Stimulated activated CD4-positive, alpha-beta T cell treated with anti-CD3 and anti-CD28 coated beads, Interleukin-4, amount 100 ng/mL, for 4 hours (primary cell): ENCODE measurements around the gene ANTXR2.
"Not testable (repeated sequence)": the region's sequence is repeated elsewhere in the genome, so short reads cannot be mapped to it uniquely, and the experiment has no call there.

Source experiments
- DNase-seq, 2 experiments: peaks; one replicate each; pipeline ENCODE4 v3.0.0-alpha.2; 2020

ANTXR2 gene

DNA sequence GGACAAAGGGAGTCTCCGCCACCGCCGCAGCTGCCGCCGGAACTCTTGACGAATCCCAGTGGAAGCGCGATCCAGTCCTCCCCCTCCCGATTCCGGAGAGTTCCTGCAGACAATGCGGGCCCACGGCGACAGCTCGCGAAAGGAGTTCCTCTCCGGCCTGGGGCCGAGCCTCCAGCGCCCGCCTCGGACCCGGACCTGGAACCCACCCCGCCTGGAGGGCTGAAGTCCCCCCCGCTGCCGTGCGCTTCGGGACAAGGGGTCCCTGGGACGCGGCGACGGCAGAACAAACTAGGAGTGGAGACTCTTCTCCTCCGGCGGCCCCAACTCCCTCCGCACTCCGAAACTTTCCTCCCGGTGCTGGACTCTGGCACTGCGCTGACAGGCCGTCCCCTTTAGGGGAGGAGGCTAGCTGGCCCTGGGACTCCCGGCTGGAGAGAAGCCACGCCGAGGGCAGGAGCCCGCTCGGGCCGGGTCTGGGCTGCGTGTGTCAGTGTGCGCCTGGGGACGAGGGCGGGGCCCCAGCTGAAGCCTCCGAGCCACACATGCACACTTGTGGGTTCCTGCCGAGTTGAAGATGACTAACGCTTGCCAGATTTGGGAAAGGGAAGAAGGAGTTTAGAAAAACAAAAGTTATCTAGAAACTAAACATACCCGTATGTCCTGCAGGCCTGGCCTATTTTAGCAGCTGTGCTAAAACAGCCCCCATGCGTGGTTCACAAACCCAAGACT lies at the start of gene ANTXR2:
Gene ANTXR2, minus strand, starts transcription at position 486 of the 729 bp plus-strand sequence. CDS start 669 bp downstream, outside the sequence.
- DNase-seq, result peak; percentile 58 to 72

DNA sequence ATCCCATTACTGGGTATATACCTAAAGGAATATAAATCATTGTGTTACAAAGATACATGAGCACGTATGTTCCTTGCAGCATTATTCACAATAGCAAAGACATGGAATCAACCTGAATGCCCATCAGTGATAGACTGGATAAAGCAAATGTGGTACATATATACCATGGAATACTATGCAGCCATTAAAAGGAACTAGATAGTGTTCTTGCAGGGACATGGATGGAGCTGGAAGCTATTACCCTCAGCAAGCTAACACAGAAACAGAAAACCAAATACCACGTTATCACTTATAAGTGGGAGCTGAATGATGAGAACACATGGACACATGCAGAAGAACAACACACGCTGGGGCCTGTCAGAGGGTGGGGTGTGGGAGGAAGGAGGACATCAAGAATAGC lies 48.8 kb upstream of the ANTXR2 start:
- DNase-seq, result not testable (repeated sequence)

DNA sequence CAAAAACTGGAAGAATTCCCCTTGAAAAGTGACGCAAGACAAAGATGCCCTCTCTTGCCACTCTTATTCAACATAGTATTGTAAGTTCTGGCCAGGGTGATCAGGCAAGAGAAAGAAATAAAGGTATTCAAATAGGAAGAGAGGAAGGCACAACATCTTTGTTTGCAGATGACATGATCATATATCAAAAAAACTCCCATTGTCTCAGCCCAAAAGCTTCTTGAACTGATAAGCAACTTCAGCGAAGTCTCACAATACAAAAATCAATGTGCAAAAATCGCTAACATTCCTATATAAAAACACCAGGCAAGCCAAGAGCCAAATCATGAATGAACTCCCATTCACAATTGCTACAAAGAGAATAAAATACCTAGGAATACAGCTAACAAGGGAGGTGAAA lies 46.6 kb upstream of the ANTXR2 start:
- DNase-seq, result not testable (repeated sequence)

DNA sequence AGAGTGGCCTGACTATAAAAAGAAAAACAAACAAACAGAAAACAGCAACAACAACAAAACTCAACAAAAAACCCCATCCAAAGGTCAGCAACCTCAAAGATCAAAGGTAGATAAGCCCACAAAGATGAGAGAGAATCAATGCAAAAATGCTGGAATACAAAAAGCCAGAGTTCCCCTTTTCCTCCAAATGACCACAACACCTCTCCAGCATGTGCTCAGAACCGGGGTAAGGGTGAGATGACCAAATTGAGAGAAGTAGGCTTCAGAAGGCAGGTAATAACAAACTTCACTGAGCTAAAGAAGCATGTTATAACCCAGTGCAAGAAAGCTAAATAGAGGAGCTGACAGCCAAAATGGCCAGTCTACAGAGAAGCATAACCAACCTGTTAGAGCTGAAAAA lies 43.5 kb upstream of the ANTXR2 start:
- DNase-seq, result no peak

DNA sequence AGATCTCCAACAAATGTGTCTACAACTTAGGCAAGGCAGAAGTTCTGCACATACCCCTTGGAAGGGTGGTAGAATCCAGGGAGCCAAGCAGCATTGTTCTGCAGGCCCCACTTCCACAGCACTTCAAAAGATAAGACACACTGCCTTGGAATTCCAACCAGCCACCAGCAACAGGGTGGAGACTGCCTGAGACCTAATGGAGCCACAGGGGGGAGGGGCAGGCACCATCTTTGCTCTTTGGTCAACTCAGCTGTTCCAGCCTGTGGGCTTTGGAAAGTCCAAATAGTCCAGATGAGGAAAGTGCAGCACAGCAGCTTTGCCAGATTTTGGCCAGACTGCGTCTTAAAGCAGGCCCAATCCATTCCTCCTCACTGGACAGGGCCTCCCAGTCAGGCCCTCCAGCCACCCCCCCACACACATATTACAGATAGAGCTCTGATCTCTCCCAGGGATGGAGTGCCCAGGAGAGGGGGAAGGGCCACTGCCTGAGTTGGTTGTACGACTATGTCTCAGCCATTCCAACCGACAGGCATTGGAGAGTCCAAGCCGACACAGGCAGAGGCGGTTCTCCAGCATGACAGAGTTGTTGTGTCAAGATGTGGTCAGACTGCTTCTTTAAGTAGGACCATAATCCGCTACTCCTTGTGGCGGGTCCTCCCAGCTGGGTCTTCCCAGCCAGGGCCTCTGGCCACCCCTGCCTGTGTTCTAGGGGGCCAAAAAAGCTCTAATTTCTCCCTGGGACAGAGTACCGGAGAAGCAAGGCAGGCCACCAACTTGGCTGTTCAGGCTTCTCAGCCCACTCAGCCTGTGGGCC lies 42.5 kb upstream of the ANTXR2 start:
- no peak for DNase-seq

DNA sequence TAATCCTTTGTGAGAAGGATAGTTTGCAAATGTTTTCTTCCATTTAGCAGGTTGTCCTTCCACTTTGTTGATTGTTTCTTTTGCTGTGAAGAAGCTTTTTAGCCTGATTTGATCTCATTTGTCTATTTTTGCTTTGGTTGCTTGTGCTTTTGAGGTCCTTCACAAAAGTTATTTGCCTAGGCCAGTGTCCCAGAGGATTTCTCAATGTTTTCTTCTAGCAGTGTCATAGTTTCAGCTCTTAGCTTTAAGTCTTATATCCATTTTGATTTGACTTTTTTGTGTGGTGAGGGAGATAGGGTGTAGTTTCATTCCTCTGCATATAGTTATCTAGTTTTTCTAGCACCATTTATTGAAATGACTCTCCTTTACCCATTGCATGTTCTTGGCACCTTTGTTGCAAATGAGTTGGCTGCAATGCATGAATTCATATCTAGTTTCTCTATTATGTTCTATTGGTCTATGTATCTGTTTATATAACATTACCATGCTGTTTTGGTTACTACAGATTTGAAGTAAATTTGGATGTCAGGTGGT lies 41.8 kb upstream of the ANTXR2 start:
- no peak for DNase-seq

DNA sequence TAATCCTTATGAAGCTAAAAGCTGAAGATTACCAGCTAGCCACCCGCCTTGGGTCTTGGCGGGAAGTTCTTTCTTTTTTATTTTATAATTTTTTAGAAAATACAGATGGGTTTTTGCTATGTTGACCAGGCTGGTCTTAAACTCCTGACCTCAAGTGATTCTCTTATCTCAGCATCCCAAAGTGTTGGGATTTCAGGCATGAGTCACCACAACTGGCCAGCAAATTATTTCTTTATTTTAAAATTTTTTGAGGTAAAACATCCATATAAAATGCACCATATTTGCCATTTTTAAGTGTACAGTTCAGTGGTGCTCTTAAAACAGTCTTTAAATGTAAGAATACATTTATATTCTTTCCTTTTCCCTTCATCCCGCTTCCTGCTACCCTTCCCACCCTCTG lies 40.6 kb upstream of the ANTXR2 start:
- no peak for DNase-seq

DNA sequence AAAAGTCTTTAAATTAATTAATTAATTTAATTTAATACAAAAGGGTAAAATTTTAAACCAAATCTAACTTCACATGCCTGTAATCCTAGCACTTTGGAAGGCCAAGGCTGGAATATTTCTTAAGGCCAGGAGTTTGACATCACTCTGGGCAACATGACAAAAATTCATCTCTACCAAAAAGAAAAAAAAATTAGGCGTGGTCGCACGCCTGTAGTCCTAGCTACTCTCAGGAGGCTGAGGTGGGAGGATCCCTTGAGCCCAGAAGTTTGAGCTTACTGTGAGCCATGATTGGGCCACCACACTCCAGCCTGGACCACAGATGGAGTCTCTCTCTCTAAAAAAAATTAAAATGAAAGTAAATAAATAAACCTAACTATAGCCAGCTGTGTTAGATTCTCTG lies 39.2 kb upstream of the ANTXR2 start:
- DNase-seq, result no peak

DNA sequence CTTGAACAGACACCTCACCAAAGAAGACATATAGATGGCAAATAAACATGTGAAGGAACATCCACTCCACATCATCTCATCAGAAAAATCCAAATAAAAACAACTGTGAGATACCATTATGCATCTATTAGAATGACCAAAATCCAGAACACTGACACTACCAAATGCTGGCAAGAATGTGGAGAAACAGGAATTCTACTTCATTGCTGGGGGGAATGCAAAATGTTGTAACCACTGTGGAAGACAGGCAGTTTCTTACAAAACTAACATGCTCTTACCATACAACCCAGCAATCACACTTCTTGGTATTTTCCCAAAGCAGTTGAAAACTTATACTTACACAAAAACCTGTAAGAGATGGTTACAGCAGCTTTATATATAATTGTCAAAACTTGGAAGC lies 38.2 kb upstream of the ANTXR2 start:
- DNase-seq, result no peak

DNA sequence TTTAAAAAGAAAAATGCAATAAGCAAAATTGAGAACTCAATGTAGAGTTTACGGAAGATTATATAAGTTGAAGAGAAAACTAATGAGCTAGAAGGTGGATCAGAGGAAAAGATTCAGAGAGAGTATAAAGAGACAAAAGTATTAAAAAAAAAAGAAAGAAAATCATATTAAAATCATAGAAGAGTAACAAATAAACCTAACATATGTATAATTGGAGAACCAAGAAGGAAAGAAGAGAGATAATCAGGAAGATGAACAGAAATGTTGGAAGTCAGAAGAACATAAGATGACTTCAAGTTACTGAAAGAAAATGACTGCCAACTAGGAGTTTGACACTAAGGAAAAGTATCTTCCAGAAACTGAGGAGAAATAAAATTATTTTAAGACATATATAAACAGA lies 34.3 kb upstream of the ANTXR2 start:
- DNase-seq, result no peak

DNA sequence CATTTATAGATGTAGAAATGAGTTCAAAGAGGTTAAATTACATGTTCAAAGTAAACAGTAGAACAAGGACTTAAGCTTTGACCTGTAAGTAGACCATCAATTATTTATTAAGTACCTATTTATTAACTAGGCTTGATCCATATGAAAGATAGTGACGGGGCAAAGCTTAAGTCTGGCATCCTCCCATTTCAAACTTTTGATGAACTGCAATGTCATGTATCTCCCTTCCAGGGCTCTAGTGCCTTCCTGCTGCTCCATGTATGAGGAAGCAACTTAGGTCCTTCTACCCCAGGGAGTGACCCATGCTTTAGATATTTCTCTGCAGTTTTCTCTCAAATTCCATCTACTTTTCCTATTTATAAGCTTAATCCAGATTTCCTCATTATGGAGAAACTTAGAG lies 31.9 kb upstream of the ANTXR2 start:
- no peak for DNase-seq

DNA sequence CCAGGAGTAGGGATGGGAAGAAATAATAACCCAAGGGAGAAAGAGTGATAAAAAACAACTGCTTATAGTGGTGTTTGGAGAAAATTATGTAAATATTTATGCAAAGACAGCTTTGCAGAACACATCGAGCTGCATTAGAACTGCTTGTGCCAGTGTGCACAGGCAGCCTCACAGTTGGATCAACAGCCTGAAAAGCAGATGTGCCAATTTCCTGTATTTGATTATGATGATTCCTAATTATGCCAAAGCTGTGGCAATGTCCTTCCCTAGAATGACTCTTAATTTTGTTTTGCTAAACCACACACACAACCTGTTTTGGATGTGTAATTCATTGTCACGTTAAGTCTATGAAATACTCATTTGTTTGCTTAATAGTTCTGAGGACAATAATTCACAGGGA lies 30.6 kb upstream of the ANTXR2 start:
- DNase-seq, result no peak

DNA sequence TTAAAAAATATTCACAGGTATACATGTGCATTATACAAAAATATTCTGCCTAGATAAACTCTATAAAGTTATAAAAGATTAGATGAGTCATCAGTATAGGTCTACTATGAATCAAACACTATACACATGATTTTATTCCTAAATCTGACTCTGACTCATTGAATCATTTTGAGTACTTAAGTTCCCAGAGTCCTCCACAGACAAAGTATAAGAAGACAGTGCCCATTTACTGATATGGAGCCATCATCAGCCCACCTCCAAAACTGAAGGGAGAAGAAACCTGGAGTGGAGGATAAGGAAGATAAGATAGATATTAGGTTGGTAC lies 28.7 kb upstream of the ANTXR2 start:
- DNase-seq, result no peak

DNA sequence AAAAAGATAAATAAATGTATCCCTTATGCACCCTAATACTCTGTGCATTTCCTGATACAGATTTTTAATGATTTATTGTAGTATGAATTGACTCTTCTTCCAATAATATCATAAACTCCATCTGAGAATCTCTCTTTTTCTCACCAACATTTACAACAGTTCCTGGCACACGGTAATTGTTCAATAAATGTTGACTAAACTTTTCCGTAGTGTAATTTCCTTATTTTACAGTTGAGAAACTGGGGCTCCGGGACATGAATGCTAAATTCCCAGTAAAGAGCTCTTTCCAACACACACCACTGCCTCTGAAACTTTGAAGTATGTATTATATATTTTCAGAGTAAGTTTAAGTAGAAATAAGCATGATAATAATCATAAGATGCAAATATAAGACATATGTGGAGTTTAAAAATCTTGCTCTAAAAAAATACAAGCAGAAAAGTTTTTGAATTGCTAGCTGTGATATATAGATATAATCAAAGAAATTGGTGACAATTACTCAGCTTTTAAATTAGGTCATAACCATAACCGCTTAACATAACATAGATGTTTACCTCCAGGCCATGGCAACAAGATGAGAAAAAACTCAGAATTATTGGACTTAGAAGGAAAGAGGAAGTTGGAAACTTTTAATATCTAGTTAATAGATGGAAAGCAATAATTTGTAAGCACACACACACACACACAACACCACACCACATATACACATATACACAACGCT lies 28.2 kb upstream of the ANTXR2 start:
- no peak for DNase-seq

DNA sequence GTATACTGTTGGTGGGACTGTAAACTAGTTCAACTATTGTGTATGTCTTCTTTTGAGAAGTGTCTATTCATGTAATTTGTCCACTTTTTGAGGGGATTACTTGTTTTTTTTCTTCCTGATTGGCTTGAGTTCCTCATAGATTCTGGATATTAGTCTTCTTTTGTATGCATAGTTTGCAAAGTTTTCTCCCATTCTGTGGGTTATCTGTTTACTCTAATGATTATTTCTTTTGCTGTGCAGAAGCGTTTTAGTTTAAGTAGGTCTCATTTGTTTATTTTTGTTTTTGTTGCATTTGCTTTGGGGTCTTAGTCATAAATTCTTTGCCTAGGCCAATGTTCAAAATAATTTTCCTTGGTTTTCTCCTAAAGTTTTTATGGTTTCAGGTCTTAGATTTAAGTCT lies 26.6 kb upstream of the ANTXR2 start:
- no peak for DNase-seq

DNA sequence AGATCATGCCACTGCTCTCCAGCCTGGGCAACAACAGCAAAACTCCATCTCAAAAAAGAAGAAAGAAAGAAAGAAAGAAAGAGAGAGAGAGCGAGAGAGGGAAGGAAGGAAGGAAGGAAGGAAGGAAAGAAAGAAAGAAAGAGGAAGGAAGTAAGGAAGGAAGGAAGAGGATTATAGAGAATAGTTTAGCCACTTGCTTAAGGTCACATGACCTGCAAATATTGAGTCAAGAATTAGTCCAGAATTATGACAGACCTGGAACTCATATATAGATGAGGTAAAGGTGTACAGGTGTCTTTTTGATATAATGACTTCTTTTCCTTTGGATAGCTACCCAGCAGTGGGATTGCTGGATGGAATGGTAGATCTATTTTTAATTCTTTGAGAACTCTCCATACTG lies 25.6 kb upstream of the ANTXR2 start:
- DNase-seq, result no peak

DNA sequence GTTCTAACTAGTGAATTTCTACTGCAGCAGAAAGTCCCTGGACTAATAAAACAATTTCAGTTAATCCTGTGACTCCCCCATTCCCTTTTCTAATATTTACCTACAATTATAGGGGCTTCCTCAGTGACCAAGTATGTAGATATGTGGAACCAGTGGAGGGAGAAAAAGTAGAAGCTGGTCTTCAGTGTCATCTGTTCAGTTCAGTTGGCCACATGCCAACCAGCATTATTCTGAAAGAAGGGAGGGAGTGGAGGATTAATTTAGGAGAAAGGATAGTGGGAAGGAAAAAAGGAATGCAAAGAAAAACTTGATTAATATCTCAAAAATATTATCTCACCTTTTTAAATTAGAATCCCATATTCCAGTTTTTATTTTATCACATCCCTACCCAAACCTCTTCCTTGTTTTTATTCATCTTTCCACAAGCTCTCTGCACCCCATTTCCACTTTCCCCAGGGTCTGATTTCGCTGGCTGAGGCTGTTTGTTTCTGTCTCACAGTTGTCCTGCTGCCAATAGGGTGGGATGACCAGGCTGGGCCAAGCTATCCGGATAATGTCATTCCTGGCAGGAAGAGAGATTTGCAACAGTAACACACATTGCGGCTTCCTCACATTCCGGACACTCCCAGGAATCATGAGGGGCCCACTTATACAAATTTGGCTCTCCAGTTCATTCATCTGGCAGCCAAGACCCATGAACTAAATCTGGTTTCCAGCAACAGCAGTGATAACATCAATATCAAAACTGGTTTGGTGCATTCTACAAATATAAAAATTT lies 24.6 kb upstream of the ANTXR2 start:
- no peak for DNase-seq

DNA sequence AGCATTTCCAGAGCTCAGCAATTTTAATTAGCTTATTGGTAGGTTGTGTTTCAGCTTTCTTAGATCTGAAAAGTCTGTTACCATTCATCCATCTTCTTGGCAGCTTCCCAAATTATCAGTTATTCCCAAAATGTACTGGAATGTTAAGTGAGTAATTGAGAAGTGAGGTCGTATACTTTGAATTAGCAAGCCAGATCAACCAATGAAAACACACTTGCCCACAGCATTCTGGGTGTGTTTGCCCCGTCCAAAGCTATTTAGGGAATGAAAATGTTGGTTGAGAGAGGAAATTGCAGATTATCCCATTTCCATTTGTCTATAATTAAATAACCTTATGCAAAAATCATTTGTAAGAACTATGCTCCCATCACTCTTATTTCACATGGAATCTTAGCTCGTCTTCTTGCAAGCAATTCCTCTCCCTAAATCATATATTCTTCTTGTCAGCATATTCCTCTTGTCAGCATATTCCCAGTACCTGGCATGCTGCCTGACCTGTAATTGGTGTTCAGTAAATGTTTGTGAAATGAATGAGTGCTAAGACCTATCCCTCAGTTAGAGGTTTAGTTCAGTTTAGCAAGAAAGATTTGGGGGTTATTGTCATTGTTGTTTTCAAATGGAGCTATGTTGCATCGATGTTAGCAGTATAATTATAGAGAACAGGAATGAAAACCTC lies 23.3 kb upstream of the ANTXR2 start:
- no peak for DNase-seq

DNA sequence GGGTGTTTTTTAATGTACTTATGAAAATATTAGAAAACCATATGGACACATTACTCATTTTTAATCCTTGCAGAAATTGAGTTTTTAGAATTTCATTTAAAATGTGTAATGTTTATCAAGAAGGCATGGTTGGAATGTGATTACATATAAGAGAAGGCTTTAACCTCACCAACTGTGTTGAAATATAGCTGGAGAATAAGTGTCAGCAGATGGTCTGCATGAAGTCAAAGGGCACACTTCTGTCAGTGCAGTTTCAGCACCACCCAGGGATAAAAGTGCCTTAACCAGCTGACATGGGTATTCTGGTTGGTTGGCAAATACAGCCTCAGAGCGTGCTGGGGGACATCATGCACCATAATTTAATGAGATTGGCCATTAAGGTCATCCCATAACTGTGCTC lies 21.2 kb upstream of the ANTXR2 start:
- no peak for DNase-seq

DNA sequence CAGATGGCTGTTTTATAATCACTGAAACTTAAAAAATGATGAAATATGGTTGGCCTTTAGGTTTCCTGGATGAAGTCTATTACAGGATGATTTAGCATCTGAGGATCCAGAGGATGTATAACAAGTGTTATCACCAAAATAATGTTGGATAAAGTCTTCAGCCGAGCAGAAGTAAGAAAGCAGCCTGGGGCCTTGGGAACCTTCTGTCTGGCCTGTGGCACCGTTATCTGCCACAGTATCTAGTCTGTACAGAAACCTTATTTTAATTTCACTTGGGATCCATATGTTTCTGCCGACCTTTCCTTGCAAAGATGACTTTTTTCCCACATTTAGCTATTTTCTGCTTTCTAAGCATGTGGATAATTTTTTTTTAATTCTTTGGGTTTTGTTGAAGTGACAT lies 20.5 kb upstream of the ANTXR2 start:
- DNase-seq, result no peak

DNA sequence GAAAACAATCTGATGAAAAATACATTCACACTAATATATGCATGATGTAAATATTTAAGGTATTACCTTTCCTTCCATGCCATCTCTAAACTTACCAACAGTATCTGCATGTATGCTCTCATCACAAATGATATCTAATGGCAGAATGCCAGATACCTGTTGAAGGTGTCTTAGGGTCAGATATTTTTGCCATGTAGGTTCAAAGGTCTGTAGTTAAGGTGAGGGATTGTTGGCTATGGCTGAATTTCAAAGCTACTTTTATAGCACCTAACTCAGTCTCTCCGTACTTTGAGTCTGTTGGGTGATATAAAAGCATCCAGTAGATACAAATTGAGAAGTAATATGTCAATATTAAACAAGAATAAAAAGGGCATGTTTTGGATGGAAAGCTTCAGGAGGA lies 19.8 kb upstream of the ANTXR2 start:
- DNase-seq, result no peak

DNA sequence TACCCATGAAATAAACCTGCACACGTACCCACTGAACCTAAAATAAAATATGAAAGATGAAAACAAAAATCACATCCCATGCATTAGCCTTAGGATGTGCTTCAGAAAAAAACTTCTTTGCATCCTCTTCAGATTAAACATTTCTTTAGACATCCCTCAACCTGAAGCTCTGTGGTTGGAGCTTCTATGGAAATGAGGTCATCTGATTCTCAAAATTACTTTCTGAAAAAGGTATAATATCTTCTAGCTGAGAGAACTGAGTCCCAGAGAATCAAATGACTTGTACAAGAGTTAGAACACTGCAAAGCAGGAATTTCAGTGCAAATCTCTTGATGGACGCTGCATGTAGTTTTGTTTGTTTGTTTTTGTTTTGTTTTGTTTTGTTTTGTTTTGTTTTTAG lies 19.1 kb upstream of the ANTXR2 start:
- no peak for DNase-seq
